GM21786 (cell line): ENCODE results near the gene TRAK1.

Source experiments
- ATAC-seq: cut with Tn5 transposase; IDR thresholded peaks from one replicate; pipeline ENCODE4 v1.9.1; 2021; ENCODE audit not compliant: unreplicated experiment

Gene TRAK1

GRCh38 chr3:42067326-42067725 lies 23.8 kb upstream of the TRAK1 start:
- ATAC-seq: peak; percentile 81

DNA sequence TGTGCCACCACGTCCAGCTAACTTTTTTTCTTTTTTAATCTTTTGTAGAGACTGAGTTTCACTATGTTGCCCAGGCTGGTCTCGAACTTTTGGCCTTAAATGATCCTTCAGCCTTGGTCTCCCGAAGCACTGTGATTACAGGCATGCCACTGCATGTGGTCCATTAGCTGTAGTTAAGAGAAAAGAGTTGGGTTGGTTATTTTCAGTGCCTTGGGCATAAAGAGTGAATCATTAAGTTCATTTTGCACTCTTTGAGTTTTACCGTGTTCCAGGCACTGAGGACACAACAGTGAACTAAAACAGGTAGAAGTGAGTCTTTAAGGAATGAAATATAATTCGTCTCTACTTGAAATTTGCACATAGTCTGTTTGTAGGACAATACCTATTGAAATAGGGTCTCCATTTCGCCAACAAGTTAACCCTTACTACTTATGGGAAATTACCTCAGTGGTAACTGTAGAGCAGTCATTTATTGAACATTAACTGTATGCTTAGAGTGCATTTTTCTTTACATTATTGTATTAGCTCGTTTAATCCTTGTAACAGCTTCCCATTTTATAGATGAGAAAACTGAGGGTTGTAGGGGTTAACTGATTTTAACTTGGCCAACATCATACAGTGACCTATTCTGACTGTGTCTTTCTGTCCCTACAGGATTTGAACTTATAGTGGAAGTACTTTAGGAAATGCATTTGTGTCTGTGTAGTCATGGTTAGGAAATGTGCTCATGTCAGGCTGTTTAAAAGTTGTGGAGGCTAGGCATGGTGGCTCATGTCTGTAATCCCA lies 22.7 kb upstream of the TRAK1 start:
- no peak for ATAC-seq

DNA sequence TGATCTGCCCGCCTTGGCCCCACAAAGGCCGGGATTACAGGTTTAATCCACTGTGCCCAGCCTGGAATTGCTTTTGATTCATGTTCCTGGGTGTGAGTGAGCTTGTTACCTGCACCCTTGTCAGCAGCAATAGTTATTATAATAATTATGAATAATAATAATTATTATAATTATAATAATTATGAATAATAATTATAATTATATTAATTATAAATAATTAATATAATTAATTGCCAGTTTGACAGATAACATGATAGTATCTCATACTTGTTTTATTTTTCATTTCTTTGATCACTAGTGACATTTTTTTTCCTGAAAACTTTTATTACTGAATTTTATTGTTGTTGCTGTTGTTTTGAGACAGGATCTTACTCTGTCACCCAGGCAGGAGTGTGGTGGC lies 21.1 kb upstream of the TRAK1 start:
- no peak for ATAC-seq

DNA sequence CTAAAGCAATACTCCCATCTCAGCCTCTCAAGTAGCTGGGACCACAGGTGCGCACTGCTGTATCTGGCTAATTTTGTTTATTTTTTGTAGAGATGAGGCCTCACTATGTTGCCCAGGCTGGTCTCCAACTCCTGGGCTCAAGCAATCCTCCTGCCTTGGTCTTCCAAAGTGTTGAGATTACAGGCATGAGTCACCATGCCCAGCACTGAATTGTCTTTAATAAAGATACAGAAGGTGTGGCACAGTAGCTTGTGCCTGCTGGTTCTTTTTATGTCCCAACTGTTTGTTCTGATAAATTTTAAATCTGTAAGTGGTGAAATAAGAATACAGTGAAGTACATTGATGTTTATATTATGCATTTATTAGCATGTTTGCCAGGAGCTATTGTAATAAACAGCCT lies 20.6 kb upstream of the TRAK1 start:
- ATAC-seq: no peak

- ATAC-seq: peak; percentile 44
Observed at GRCh38 chr3:42071904-42072812, 19.0 kb upstream of the TRAK1 start.

DNA sequence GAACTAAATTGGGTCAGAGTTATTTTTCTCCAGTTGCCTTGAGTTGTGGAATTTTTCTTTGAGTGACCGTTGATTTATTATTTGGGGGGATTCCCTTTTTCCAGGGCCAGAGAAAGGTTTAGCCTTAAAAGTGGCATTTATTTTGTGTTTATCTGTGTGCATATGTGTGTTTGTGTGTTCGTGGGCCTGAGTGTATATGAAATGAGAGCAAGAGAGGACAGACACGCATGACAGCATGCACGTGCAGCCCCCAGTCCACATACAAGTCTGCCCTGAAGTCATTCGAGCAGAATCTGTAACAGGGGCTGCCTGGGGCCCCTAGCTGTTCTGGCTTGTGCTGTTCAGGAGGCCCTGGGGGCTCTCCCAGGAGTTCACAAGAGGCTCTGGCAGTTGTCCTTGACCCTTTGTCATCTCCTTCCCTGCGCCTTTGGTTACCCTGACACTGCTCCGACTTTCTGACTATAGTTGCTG lies 18.3 kb upstream of the TRAK1 start:
- ATAC-seq: no peak

DNA sequence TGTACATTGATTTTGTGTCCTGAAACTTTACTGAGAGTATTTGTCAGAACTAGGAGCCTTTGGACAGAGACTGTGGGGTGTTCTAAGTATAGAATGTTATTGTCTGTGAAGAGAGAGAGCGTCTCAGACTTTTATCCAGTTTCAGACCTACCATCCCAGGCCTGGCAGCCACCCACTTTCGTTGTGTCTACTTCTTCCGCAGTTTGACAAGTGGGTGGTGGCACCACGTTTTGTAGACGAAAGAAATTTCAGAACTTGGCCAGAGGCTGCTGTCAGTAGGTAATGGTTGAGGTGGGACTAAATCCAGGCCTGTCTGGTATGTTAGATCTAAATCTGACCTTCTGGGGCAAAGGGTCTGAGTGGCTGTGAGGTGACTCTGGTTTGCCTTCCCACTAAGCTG lies 13.4 kb upstream of the TRAK1 start:
- ATAC-seq: no peak

- no peak for ATAC-seq
Observed at GRCh38 chr3:42078677-42079076, 12.5 kb upstream of the TRAK1 start.

- ATAC-seq: no peak
Observed at GRCh38 chr3:42079701-42080452, 11.3 kb upstream of the TRAK1 start.

DNA sequence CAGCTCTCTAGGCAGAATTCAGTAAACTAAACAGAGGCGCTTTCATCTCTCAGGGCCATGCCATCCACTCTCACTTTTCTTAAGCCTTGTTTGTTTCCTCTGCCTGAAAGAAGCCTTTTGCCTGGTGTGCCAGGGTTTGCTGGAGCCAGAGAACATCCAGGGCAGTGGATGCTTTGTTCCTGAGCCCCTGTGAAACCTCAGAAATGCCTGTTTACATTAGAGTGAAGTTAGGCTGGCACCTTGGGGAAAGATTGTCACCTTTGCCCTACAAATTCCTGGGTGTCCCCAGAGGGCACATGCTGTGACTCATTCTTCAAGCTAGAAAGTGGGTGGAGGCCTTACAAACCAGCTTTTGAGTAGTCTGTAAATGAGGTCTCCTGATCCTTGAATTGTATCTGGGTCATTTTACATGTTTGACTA lies 10.7 kb upstream of the TRAK1 start:
- peak; percentile 71 for ATAC-seq

DNA sequence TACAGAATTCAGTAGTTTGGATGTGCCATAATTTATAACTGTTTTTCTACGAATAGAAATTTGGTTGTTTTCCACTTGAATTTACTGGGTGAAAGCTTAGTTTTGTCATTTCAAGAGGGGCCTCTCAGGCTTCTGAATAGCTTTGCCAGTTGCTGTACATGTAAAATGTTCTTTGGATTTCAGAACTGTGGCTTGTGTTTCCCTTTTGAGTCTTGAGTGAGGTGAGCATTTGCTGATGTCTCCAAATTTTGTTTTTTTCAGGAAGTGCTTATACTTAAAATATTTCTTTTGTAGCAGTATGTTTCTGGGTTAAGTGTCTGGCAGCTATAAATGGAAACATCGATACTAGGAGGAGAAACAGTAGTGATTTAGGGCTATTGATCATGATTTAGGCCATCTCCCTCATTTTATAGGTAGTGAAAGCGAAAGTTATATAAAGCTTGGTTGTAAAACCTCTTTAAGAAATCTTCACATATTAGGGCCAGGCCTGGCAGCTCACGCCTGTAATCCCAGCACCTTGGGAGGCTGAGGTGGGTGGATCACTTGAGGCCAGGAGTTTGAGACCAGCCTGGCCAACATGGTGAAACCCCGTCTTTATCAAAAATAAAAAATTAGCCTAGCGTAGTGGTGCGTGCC lies 9.2 kb upstream of the TRAK1 start:
- ATAC-seq: no peak

- no peak for ATAC-seq
Observed at GRCh38 chr3:42084586-42084985, 6.6 kb upstream of the TRAK1 start.

DNA sequence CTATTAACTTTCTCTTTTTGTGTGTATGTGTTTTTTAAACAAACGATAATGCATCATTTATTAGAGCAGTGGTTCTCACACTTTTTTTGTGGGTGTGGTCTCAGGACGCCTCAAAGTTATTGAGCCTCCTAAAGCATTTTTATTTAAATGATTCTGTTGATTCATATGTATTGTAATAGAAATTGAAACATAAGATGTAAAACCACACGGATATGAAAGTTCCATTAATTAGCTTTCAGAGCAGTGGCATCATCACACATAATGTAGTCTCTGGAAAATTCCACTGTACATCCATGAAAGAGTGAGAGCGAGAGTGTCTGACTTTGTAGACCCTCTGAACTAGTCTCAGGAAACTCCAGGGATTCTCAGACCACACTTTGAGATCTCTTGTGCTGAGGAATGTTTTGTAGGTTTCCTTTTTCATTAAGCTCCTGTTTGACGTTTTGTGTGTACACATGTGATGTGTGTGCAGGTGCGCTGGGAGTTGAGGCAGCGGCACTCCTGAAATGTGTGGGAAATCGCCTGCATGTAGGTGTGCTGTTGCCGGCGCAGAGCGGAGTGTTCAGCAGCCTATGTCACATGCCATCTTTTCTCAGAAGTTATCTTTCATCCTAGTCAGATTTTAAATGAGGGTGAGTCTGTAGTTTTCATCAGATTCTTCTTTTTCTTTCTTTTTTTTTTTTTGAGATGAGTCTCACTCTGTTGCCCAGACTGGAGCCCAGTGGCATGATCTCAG lies 5.3 kb upstream of the TRAK1 start:
- ATAC-seq: no peak

DNA sequence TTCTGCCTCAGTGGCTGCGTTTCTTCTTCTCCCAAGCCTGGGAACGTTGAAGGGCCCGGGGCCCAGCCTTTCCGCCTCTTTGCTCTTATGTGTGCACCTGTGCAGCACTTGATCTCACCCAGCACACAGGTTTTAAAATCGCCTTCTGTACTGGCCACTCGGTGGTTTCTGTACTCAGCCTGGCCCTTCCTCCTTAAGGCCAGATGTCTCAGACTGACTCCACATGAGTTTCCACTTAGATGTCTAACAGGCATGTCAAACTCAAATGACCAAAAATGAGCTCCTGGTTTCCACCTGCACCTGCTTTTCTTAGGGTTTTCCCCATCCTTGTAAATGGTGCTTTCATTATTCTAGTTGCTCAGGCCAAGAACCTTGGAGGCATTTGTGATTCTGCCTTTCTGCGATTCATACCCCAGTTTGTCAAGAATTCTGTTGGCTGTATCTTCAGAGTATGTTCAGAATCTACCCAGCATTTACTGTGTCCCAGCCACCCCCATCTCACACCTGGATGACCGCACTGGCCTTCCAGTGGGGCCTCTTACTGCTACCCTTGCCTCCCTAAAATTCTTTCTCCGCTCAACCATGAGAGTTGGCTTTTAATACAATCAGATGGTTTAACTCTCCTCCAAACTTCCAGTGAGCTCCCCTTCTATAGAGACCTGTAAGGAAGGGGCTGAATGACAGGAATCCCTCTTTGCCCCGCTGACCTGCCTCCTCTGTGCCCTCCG lies 2.2 kb upstream of the TRAK1 start:
- peak; percentile 51 for ATAC-seq

GRCh38 chr3:42092006-42092405 lies 849 bp downstream of the TRAK1 start:
- ATAC-seq: peak; percentile 36

- peak; percentile 76 for ATAC-seq
Observed at GRCh38 chr3:42094128-42094527, 3.0 kb downstream of the TRAK1 start.

- no peak for ATAC-seq
Observed at GRCh38 chr3:42094691-42095391, 3.7 kb downstream of the TRAK1 start.

DNA sequence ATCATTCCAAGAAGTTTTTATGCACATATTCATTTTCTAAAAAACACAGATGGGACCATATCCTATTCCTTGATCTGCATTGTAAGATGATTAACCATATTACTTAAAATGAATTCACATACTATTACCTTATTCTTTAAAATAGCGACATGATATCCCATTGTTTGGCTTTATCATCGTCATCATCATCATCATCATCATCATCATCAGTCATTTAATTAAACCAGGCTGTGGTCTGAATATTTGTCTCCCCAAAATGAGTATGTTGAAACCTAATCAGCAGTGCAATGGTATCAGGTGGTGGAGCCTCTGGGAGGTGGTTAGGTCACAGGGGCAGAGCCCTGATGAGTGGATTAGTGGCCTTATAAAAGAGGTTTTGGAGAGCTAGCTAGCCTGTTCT lies 4.4 kb downstream of the TRAK1 start:
- ATAC-seq: no peak
